Activated CD8-positive, alpha-beta T cell treated with anti-CD3 and anti-CD28 coated beads for 36 hours (primary cell): ENCODE results near the gene FILIP1L. TPM values are rescaled to one million over a fixed set of nuclear protein-coding genes. Genes with fewer than 3 reads are reported as not detected.

Source experiments
- ATAC-seq: fragments of 200-7000 bp; cut with Tn5 transposase; one replicate; pipeline ENCODE4 v1.10.0; 2021; ENCODE audit warnings: mild to moderate bottlenecking, moderate library complexity
- CTCF ChIA-PET: fragments of 350-600 bp; sonication (Branson Sonifier 250); formaldehyde crosslinking; loops from one replicate; lab custom pipeline; 2021; ENCODE audit warnings: antibody characterized with exemption; lab: Charles Lee
- POLR2A ChIA-PET: fragments of 350-600 bp; sonication (Branson Sonifier 250); formaldehyde crosslinking; loops from one replicate; lab custom pipeline; 2021; ENCODE audit warnings: antibody characterized with exemption; lab: Charles Lee
- DNase-seq: peaks from one replicate; pipeline ENCODE4 v3.0.0-alpha.2; 2020
- H3K27ac Mint-ChIP-seq: one replicate; pipeline ENCODE4 v1.8.0; 2021; ENCODE audit warnings: mild to moderate bottlenecking, mixed read lengths
- H3K27me3 Mint-ChIP-seq: one replicate; pipeline ENCODE4 v1.8.0; 2021; ENCODE audit warnings: mixed read lengths
- H3K36me3 Mint-ChIP-seq: one replicate; pipeline ENCODE4 v1.8.0; 2021; ENCODE audit warnings: low read depth, mixed read lengths
- H3K4me1 Mint-ChIP-seq: one replicate; pipeline ENCODE4 v1.8.0; 2021; ENCODE audit warnings: low read depth, mixed read lengths
- H3K4me3 Mint-ChIP-seq: one replicate; pipeline ENCODE4 v1.8.0; 2021; ENCODE audit warnings: mild to moderate bottlenecking, moderate library complexity, mixed read lengths
- H3K9me3 Mint-ChIP-seq: one replicate; pipeline ENCODE4 v1.8.0; 2021; ENCODE audit warnings: mixed read lengths
- CTCF ChIP-seq: fragments of 200-600 bp; IDR thresholded peaks from one replicate; pipeline ENCODE4 v1.8.0; 2022; ENCODE audit warnings: antibody characterized with exemption, mild to moderate bottlenecking
- intact Hi-C: fragments of 100-400 bp; cut with micrococcal nuclease; formaldehyde crosslinking; loops from one replicate; pipeline ENCODE4 v1.10.0; 2022
- total RNA-seq, 2 experiments: library from RNA; stranded (reverse); gene quantifications; one replicate each; pipeline ENCODE4 v1.2.3, GENCODE V29; 2021

FILIP1L gene
- total RNA-seq, 2 experiments from 2014 or later, result 0.11 to 0.13 TPM

- Mint-ChIP-seq H3K4me1 (peaks cover 39% of the 10 kb centered on the region), H3K27me3 (peaks cover 4% of the 10 kb centered on the region), H3K9me3 (no peaks in the 10 kb centered on the region), H3K36me3 (peaks cover 4% of the 10 kb centered on the region), H3K27ac (no peak overlapping the region), H3K4me3 (no peak overlapping the region)
- ChIA-PET POLR2A (no interaction called here), CTCF (interaction anchor here (0.9 kb wide), 1 partner anchor 25 kb away, joined by 3 read pairs; no protein-coding TSS in a partner anchor)
- DNase-seq (no peak), ATAC-seq (no peak)
- TF ChIP-seq CTCF, result no peak
- intact Hi-C loops, result no loop called here
These were observed 244.7 kb downstream of the FILIP1L start for GRCh38 chr3:99869621-99870020.

- TF ChIP-seq CTCF, result no peak
- peaks cover 4% of the 10 kb centered on the region for H3K36me3 Mint-ChIP-seq
- DNase-seq (peak; percentile 38), ATAC-seq (no peak)
- no peaks in the 10 kb centered on the region for H3K9me3 Mint-ChIP-seq
- CTCF ChIA-PET, result interaction anchor here (0.7 to 2.1 kb wide), 3 partner anchors 9 to 386 kb away, joined by 3 to 11 read pairs (median 5); no protein-coding TSS in a partner anchor
- intact Hi-C loops, result no loop called here
- H3K27ac Mint-ChIP-seq, result no peak overlapping the region
- POLR2A ChIA-PET, result no interaction called here
- H3K4me1 Mint-ChIP-seq, result peaks cover 38% of the 10 kb centered on the region
- H3K27me3 Mint-ChIP-seq, result no peaks in the 10 kb centered on the region
- H3K4me3 Mint-ChIP-seq, result no peak overlapping the region
These were observed 246.0 kb downstream of the FILIP1L start for GRCh38 chr3:99868311-99868646.

- ATAC-seq, result peak; percentile 17
- Mint-ChIP-seq H3K36me3 (peaks cover 8% of the 10 kb centered on the region), H3K4me1 (peaks cover 38% of the 10 kb centered on the region), H3K27ac (no peak overlapping the region), H3K9me3 (no peaks in the 10 kb centered on the region), H3K27me3 (no peaks in the 10 kb centered on the region), H3K4me3 (no peak overlapping the region)
- POLR2A ChIA-PET, result no interaction called here
- intact Hi-C loops, result no loop called here
- TF ChIP-seq CTCF, result no peak
- CTCF ChIA-PET, result interaction anchor here (0.7 to 2.1 kb wide), 5 partner anchors 9 to 400 kb away, joined by 3 to 11 read pairs (median 3); no protein-coding TSS in a partner anchor
- no peak for DNase-seq
These were observed 246.5 kb downstream of the FILIP1L start for GRCh38 chr3:99867594-99868310.

- POLR2A ChIA-PET, result no interaction called here
- intact Hi-C loops, result no loop called here
- Mint-ChIP-seq H3K27ac (no peak overlapping the region), H3K4me1 (peaks cover 33% of the 10 kb centered on the region), H3K36me3 (peaks cover 10% of the 10 kb centered on the region), H3K4me3 (no peak overlapping the region), H3K9me3 (no peaks in the 10 kb centered on the region), H3K27me3 (no peaks in the 10 kb centered on the region)
- no peak for DNase-seq
- no peak for TF ChIP-seq CTCF
- ATAC-seq, result peak; percentile 24
- CTCF ChIA-PET, result interaction anchor here (0.8 to 1.1 kb wide), 2 partner anchors 11 to 60 kb away, joined by 3 read pairs; no protein-coding TSS in a partner anchor
These were observed 248.0 kb downstream of the FILIP1L start for GRCh38 chr3:99866261-99866761.

GRCh38 chr3:99865321-99865720 is 249.0 kb downstream of the FILIP1L start:
- no peak for TF ChIP-seq CTCF
- H3K4me3 Mint-ChIP-seq, result no peak overlapping the region
- CTCF ChIA-PET, result no interaction called here
- intact Hi-C loops, result no loop called here
- POLR2A ChIA-PET, result no interaction called here
- no peaks in the 10 kb centered on the region for H3K27me3 Mint-ChIP-seq
- peaks cover 8% of the 10 kb centered on the region for H3K36me3 Mint-ChIP-seq
- no peaks in the 10 kb centered on the region for H3K9me3 Mint-ChIP-seq
- peaks cover 33% of the 10 kb centered on the region for H3K4me1 Mint-ChIP-seq
- no peak for ATAC-seq
- H3K27ac Mint-ChIP-seq, result no peak overlapping the region
- no peak for DNase-seq
